PC-9 (cell line): Measurements from ENCODE around the gene NPY4R. TPM values are rescaled to one million over a fixed set of nuclear protein-coding genes. Genes with fewer than 3 reads are reported as not detected.
"Not testable (repeated sequence)": the region's sequence is repeated elsewhere in the genome, so short reads cannot be mapped to it uniquely, and the experiment has no call there.

ENCODE experiments used
- BruUV-seq: library from RNA; stranded (reverse); fragments of 400-500 nt; replicated peaks from 2 replicates; lab custom pipeline; 2021; lab: Mats Ljungman, UMichigan
- CTCF ChIA-PET: fragments of 300-600 bp; sonication (Branson Sonifier 250); formaldehyde crosslinking; loops from one replicate; lab custom pipeline; 2022; ENCODE audit warnings: antibody characterized with exemption; lab: Charles Lee
- POLR2A ChIA-PET: fragments of 300-600 bp; sonication (Branson Sonifier 250); formaldehyde crosslinking; loops from one replicate; lab custom pipeline; 2022; ENCODE audit warnings: antibody characterized with exemption; ENCODE audit not compliant: unreplicated experiment; lab: Charles Lee
- DNase-seq, 2 experiments: peaks; one replicate each; pipeline versions ENCODE4 v3.0.0 to v3.0.0-alpha.2; 2015 to 2022; ENCODE audit warnings: mixed read lengths in 1 of 2
- H2AFZ ChIP-seq: fragments of 200-600 bp; sonication (generic); 2 replicates; pipeline ENCODE4 v1.8.1; 2017; ENCODE audit warnings: antibody characterized with exemption
- H3F3A ChIP-seq: fragments of 200-600 bp; sonication (generic); 2 replicates; pipeline ENCODE4 v1.8.1; 2017; ENCODE audit warnings: antibody characterized with exemption, mild to moderate bottlenecking, low read depth; ENCODE audit not compliant: insufficient read depth
- H3K27ac ChIP-seq: fragments of 200-600 bp; sonication (generic); 2 replicates; pipeline ENCODE4 v1.6.1; 2016; ENCODE audit warnings: mixed run types
- H3K27me3 ChIP-seq: fragments of 200-600 bp; sonication (generic); 2 replicates; pipeline ENCODE4 v1.6.1; 2016; ENCODE audit warnings: low read depth, mixed run types; ENCODE audit not compliant: insufficient read depth
- H3K36me3 ChIP-seq: fragments of 200-600 bp; sonication (generic); 2 replicates; pipeline ENCODE4 v1.6.1; 2016; ENCODE audit warnings: low read depth, mixed run types
- H3K4me1 ChIP-seq: fragments of 200-600 bp; sonication (generic); replicated peaks from 2 replicates; pipeline ENCODE4 v1.6.1; 2016; ENCODE audit warnings: mixed run types; ENCODE audit not compliant: insufficient read depth
- H3K4me2 ChIP-seq: fragments of 200-600 bp; sonication (generic); 2 replicates; pipeline ENCODE4 v1.6.1; 2017; ENCODE audit warnings: mixed run types
- H3K4me3 ChIP-seq: fragments of 200-600 bp; sonication (generic); 2 replicates; pipeline ENCODE4 v1.6.1; 2016; ENCODE audit warnings: mixed run types
- H3K79me2 ChIP-seq: fragments of 200-600 bp; sonication (generic); 2 replicates; pipeline ENCODE4 v1.6.1; 2017; ENCODE audit warnings: low read depth, mixed run types
- H3K9me2 ChIP-seq: fragments of 200-600 bp; sonication (generic); 2 replicates; pipeline ENCODE4 v1.8.1; 2017; ENCODE audit warnings: mild to moderate bottlenecking; ENCODE audit not compliant: insufficient read depth
- H3K9me3 ChIP-seq: fragments of 200-600 bp; sonication (generic); 2 replicates; pipeline ENCODE4 v1.8.1; 2016; ENCODE audit warnings: low read depth; ENCODE audit not compliant: insufficient read depth
- H4K20me1 ChIP-seq: fragments of 200-600 bp; sonication (generic); 2 replicates; pipeline ENCODE4 v1.8.1; 2017; ENCODE audit not compliant: insufficient read depth
- intact Hi-C: fragments of 100-400 bp; cut with micrococcal nuclease; formaldehyde crosslinking; loops from one replicate; pipeline ENCODE4 v1.10.0; 2022; ENCODE audit not compliant: unreplicated experiment
- total RNA-seq: library from RNA; stranded (reverse); gene quantifications from 2 replicates; pipeline ENCODE4 v1.2.3, GENCODE V29; 2021

Gene NPY4R
- total RNA-seq, 1 experiment from 2014 or later, result 3.1 TPM

DNA sequence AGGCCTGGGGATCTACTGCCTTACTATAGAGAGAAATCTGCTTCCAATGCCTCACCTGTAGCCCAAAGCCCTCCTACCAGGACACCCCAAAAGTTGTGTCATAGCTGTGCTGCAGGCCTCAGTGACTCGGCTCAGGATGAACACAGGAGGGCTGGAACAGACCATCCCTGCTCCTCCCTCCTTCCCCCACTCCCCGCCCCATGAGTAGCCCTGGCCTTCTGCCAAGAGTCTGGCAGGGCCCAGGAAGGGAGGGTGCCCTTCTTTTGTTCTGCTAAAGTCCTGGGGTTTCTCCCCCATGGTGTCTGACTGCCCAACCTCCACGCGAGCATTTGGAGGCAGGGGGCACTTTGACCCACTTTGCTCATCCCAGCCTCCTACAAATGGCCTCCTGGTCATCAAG lies 24.8 kb downstream of the NPY4R start:
- H4K20me1 ChIP-seq, H3K27me3 ChIP-seq, H3K36me3 ChIP-seq, H2AFZ ChIP-seq, H3K27ac ChIP-seq, POLR2A ChIA-PET, H3K4me2 ChIP-seq, H3F3A ChIP-seq, BruUV-seq, H3K79me2 ChIP-seq, H3K4me1 ChIP-seq, H3K4me3 ChIP-seq, intact Hi-C loops, H3K9me3 ChIP-seq, CTCF ChIA-PET, H3K9me2 ChIP-seq: not testable (repeated sequence)
- DNase-seq, result peak in 1 of 2 experiments; percentile 78

DNA sequence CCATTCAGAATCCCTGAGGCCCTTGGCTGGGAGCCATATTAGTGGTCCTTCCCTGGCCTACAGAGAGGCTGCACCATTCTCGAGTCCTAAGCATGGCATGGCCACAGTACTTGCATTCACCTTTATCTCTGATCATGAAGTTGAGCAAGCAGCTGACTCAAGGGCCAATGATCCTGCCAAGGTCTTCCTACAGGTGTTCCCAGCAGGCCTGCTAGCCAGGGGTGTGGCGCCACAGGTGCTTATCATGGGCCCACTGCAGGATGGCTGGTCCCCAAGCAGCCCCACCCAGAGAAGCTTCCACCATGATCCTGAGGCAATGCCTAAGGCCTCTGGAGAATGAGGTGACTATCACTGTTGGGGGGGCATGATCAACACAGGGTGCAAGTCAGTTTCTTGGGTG lies 42.2 kb downstream of the NPY4R start:
- H3K4me1 ChIP-seq, H3K4me3 ChIP-seq, H3K27ac ChIP-seq, H3K36me3 ChIP-seq, H3K4me2 ChIP-seq, intact Hi-C loops, H2AFZ ChIP-seq, DNase-seq, H3K27me3 ChIP-seq, H3F3A ChIP-seq, BruUV-seq, H3K9me3 ChIP-seq, CTCF ChIA-PET, H4K20me1 ChIP-seq, H3K9me2 ChIP-seq, POLR2A ChIA-PET, H3K79me2 ChIP-seq: not testable (repeated sequence)

DNA sequence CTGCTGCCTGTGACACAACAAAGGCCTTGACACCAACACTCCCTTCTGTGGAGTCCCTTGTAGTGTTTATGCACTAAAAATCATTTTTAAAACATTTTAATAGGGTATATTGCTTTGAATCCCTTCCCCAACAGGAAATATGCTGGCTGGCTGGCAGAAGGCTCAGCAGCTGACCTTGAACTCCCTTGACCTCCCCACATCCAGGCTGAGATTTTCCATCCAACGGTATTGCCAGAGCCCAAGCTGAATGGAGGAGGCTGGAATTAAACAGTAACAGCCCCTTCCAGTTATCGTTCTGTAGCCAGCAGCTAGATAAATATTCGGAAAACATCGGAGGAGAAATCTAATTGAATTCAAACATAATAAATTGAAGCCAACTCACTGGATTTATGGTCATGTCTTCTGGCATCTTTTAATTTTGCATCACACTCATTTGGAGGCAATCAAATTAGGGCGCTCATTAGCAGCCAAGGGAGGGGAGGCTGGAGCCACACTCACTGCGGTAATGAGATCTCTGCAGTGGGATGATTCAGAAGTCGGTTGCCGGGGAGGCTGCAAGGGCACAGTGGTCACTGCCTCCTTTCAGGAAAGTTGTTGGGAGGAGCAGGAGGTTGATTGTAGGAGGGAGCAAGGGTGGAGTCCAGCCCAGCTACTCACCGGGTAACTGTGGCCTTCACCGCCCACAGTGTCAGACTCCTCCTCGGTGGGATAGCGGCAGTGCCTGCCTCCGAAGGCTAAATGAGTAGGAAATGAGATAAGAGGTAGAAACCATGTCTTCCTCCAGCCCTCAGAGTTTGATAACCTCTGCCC lies 46.0 kb downstream of the NPY4R start:
- POLR2A ChIA-PET, H3K36me3 ChIP-seq: not testable (repeated sequence)

DNA sequence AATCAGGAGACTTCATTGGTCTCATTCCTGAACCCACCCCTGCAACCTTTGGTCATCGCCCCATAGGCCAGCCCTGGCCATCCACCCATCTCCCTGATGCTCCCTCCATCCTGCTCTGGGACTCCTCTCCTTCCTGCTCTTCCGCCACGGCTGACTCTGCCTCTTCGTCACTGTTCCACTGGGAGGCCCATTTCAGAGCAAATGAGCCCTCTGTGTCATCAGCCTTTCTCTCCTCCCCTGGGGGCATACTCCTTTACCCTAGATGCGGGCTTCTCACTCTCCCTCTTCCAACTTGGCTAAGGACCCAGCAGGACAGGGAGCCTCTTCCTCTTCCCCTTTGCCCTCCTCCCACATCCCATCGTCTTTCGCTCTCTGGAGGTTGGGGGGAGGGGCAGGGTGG lies 47.5 kb downstream of the NPY4R start:
- H3K4me2 ChIP-seq, H3K4me1 ChIP-seq, intact Hi-C loops, H3K9me2 ChIP-seq, BruUV-seq, H3K4me3 ChIP-seq, POLR2A ChIA-PET, H2AFZ ChIP-seq, H3F3A ChIP-seq, H3K9me3 ChIP-seq, H3K27ac ChIP-seq, H3K36me3 ChIP-seq, DNase-seq, H4K20me1 ChIP-seq, CTCF ChIA-PET, H3K27me3 ChIP-seq, H3K79me2 ChIP-seq: not testable (repeated sequence)

More for the DNA sequence above, 46.0 kb downstream of the NPY4R start:
- BruUV-seq, CTCF ChIA-PET, H2AFZ ChIP-seq, H3K4me1 ChIP-seq, H3K4me3 ChIP-seq, H3K27me3 ChIP-seq, H3K9me2 ChIP-seq, DNase-seq, H3K79me2 ChIP-seq, intact Hi-C loops, H4K20me1 ChIP-seq, H3K27ac ChIP-seq, H3K9me3 ChIP-seq, H3K4me2 ChIP-seq, H3F3A ChIP-seq: not testable (repeated sequence)

DNA sequence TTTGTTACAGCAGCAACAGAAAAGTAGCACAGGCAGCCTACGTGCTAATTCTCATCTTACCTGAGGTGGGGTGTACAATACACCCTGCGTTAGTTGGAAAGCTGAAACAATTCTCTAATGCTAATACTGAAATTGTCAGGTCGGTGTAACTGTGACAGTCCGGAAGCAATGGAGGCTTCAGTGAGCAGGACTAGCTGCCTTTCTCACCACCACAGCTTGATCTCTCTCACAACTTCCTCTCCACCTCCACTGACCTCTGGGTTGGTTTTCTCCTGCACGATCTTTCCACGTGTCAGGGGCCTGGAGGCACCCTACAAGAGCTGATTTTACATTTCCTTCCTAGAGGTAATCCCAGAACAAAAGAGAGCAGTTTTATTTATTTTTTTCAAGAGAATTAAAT lies 50.5 kb downstream of the NPY4R start:
- H3K36me3 ChIP-seq, H3F3A ChIP-seq, POLR2A ChIA-PET, H4K20me1 ChIP-seq, H2AFZ ChIP-seq, BruUV-seq, H3K9me2 ChIP-seq, DNase-seq, H3K27ac ChIP-seq, H3K4me2 ChIP-seq, H3K4me3 ChIP-seq, H3K9me3 ChIP-seq, H3K27me3 ChIP-seq, intact Hi-C loops, H3K4me1 ChIP-seq, CTCF ChIA-PET, H3K79me2 ChIP-seq: not testable (repeated sequence)

DNA sequence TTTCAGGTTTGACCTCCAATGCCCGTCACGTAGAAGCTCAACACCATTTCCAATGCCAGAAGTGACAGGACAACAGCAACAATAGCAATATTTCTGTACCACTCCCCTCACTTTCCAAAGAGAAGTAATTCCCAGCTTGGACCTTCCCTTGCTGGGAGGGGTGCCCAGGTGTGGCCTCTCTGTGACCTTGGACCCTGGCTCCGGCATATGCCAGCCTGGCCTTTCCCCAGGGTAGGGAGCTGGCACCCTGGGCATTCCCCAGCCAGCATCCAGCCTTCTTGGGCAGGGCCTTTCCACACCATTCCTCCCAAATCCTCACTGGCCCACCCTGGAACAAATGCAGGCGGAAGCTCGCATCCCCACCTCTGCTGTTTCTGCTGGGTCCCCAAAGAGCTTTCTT lies 53.1 kb downstream of the NPY4R start:
- intact Hi-C loops, H3K9me2 ChIP-seq, H3K27me3 ChIP-seq, H4K20me1 ChIP-seq, H3K4me3 ChIP-seq, H3K36me3 ChIP-seq, POLR2A ChIA-PET, DNase-seq, H2AFZ ChIP-seq, H3K9me3 ChIP-seq, H3K4me1 ChIP-seq, H3K4me2 ChIP-seq, H3K79me2 ChIP-seq, H3K27ac ChIP-seq, CTCF ChIA-PET, H3F3A ChIP-seq: not testable (repeated sequence)
- TSS peak; percentile 26 for BruUV-seq

DNA sequence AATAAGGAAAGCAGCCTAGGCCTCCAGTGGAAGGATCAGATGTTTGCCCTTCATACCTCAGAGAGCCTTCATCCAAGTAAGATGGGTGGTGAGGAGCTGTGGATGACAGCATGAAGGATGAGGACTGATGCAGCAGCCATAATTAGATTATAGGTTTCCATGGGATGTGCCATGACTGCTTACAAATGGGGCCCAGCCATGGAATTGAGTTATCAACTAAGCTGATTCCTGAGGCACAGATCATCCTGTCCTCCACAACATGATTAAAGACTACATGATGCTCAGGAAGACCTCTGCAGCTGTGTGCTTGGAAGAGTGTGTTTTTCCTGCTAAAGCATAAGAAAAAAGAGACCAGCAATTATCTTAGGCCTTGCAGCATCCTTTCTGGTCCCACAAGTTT lies 54.6 kb downstream of the NPY4R start:
- H3K79me2 ChIP-seq, H3K27me3 ChIP-seq, H3F3A ChIP-seq, intact Hi-C loops, POLR2A ChIA-PET, H4K20me1 ChIP-seq, H3K36me3 ChIP-seq, BruUV-seq, CTCF ChIA-PET, H3K4me3 ChIP-seq, H3K9me3 ChIP-seq, DNase-seq, H2AFZ ChIP-seq, H3K4me1 ChIP-seq, H3K9me2 ChIP-seq, H3K4me2 ChIP-seq, H3K27ac ChIP-seq: not testable (repeated sequence)
